ENCODE results near the gene HSD17B3. TPM values are rescaled to one million over a fixed set of nuclear protein-coding genes. Genes with fewer than 3 reads are reported as not detected.
"Not testable (repeated sequence)": the region's sequence is repeated elsewhere in the genome, so short reads cannot be mapped to it uniquely, and the experiment has no call there.

Gene HSD17B3
- total RNA-seq, 1 donor from 2014 or later: not detected

DNA sequence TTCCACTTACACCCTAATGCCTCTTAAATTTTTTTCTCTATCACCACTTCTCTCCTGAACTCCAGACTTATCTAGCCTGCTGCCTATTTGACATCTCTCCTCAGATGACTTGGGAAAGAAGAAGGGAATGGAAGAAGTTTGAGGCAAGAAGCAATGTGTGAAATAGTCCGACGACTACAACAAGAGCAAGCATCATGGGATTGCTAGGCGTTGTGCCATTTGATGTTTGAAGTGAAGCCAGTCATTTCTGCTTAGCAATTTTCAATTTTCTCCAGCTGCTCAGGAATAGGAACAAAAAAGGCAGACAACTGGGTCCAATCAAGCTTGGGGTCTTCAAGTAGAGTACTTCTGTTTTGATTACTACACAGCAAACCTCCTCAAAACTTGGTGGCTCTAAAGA, 106.4 kb downstream of the HSD17B3 start:
- DNase-seq (ENCODE audit: low read depth in 2 of 2): no peak

GRCh38 chr9:96193236-96193755, 108.7 kb downstream of the HSD17B3 start:
- DNase-seq (ENCODE audit: low read depth in 2 of 2): no peak

DNA sequence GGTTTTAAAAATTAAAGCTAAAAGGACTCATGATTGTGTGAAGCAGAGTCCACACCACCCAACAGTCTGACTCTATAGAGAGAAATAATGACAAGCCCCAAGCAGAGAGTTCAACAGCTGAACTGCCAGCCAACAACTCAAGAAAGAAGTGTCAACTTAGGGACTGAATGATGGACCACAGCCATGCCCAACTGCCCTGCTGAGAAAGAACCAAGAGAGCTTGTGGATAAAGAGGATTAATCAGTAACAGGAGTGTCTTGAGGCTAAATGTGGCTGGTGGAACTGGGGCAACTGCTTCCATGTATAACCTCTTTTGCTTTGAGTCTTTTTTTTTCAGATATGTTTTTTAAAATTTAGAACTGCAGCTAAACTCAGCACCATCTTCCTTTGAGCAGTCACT, 109.3 kb downstream of the HSD17B3 start:
- DNase-seq (ENCODE audit: low read depth in 2 of 2): no peak

DNA sequence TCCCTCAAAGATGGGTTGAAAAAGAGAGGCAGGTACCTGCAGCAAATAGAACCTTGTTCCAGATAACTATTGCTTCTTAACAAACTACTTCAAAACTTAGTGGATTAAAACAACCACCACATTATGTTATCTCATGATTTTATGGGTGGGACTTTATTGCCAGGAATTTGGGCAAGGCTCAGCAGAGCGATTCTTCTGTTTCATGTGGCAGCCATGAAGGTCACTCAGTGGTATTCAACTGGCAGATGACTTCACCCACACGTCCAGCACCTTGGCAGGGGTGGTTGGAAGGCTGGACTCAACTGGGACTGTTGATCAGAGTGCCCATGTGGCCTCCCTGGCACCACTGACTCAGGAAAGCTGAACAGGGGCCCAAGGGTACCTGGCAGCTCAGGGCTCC, 112.0 kb downstream of the HSD17B3 start:
- DNase-seq (ENCODE audit: low read depth in 2 of 2): no peak

DNA sequence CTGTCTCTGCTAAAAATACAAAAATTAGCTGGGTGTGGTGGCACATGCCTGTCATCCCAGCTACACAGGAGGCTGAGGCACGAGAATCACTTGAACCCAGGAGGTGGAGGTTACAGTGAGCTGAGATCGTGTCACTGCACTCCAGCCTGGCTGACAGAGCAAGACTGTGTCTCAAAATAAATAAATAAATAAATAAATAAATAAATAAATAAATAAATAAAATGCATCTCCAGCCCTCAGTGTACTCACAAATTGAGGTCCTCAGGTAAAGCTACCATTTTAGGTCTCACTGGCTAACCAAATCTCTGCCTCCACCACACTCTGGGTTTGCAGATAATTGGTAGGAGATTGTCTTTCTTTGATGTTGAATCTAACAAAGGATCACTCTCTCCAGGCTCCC, 112.4 kb downstream of the HSD17B3 start:
- DNase-seq (ENCODE audit: low read depth in 2 of 2): not testable (repeated sequence)

DNA sequence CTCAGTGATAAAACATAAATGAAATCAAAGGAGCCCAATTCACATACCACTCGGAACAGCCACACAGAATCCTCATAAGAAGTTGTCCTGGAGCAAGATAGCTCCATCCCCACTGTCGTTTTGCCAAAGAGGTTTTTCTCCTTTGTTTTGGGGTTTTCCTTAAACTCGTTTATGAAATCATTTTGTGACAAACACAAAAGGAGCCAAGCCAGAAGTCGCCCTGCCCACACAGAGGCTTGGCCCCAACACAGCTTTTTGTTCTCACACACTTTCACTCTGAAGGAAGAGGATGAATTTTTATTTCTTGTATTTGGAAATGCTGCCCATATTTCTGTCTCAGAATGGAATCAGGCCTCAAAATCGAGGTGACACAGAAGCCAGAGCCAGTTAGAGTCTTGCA, 113.4 kb downstream of the HSD17B3 start:
- no peak for DNase-seq (ENCODE audit: low read depth in 2 of 2)

- no peak for DNase-seq (ENCODE audit: low read depth in 2 of 2)
Observed at GRCh38 chr9:96187151-96187555, 114.8 kb downstream of the HSD17B3 start.

DNA sequence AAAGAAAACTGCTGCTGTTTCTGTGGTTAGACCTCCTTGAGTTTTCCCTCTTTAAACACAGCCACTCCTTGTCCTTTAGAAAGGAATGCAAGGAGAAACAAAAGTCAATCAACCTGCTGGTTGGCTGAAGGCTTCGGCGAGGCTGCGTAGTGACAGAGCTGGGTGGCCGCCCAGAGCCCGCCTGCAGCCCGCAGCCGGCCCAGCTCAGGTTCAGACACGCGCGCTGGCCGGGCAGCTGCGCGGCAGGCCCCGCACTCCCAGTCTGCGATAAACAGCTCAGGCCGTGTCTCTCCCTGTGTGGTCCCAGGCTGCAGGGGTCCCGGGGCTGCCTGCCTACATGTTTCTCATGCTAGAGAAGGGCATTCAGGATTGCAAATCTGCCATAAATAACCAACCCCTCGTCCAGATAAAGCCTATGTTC, 115.4 kb downstream of the HSD17B3 start:
- DNase-seq (ENCODE audit: low read depth in 2 of 2): no peak

DNA sequence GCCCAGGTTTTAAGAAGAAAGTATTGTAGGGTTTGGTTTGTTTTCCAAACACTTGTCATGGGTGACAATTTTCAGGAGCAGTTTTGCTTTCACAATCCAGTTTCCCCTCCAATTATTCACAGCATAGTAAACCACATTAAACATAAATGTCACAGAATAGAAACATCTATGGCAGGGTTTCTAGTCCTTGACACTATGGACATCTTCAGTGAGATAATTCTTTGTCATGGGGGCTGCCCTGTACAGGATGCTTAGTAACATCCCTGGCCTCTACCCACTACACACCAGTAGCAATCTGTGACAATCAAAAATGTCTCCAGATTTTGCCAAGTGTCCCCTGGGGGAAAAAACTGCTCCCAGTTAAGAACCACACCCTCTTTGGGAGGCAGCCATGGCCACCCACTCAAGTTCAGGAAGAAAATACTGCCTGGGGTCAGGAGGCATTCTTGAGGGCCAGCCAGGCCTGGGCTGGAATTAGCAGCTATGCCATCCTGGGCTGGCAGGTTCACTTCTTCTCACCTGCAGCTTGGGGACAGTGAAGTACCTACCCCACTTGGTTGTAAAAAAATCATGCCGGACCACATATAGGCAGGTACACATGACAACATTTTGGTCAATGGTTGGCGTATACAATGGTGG, 116.3 kb downstream of the HSD17B3 start:
- DNase-seq (ENCODE audit: low read depth in 2 of 2): no peak

Other genes with a start within 250 kb of the HSD17B3 start
- 20.7 and 25.3 TPM in 2 replicates for gene SLC35D2, start 81.5 kb upstream of the HSD17B3 start, total RNA-seq
- 4.2 and 6.3 TPM in 2 replicates for gene ZNF367, start 116.2 kb upstream of the HSD17B3 start, total RNA-seq
- 6.0 and 6.1 TPM in 2 replicates for gene HABP4, start 148.0 kb upstream of the HSD17B3 start, total RNA-seq

All from dermis microvascular lymphatic vessel endothelial cell (primary cell).